ENCODE results near the gene MGARP.

GRCh38 chr4:139221687-139222086 lies 58.3 kb downstream of the MGARP start:
- TF ChIP-seq CTCF (IDR thresholded peaks at IDR 0.05 in 2 of 3, conservative IDR thresholded peaks at IDR 0.05 in 1 of 3; ENCODE audit: borderline replicate concordance in 1 of 3, insufficient read depth in 1 of 3, low read depth in 2 of 3, low read length in 2 of 3) = no peak
- no peak for TF ChIP-seq POLR2A (IDR thresholded peaks at IDR 0.05; ENCODE audit: borderline replicate concordance, extremely low read depth, insufficient read depth, insufficient read length)
- no peak for TF ChIP-seq FOSL1 (IDR thresholded peaks at IDR 0.05; ENCODE audit: low read depth)
- no peak for TF ChIP-seq REST (IDR thresholded peaks at IDR 0.05; ENCODE audit: low read depth)
- no peak for TF ChIP-seq EZH2phosphoT487 (IDR thresholded peaks at IDR 0.05; ENCODE audit: borderline replicate concordance)
- no peak for TF ChIP-seq RAD21 (IDR thresholded peaks at IDR 0.05; ENCODE audit: low read depth)
- TF ChIP-seq ELF1 (IDR thresholded peaks at IDR 0.05; ENCODE audit: borderline replicate concordance, low read depth) = no peak
- TF ChIP-seq SRF (IDR thresholded peaks at IDR 0.05; ENCODE audit: low read depth) = no peak
- TF ChIP-seq POLR2AphosphoS5 (IDR thresholded peaks at IDR 0.05; ENCODE audit: low read depth, low read length) = no peak
- no peak for TF ChIP-seq EZH2 (IDR thresholded peaks at IDR 0.05)
- TF ChIP-seq JUND (IDR thresholded peaks at IDR 0.05) = no peak
- TF ChIP-seq TCF7L2 (IDR thresholded peaks at IDR 0.05; ENCODE audit: borderline replicate concordance, extremely low read depth, insufficient read depth, insufficient read length) = no peak

Measured in HCT116 (cell line).